NB4 (cell line): ENCODE results near the gene CMSS1.

Experiments used
- CTCF ChIP-seq: IDR thresholded peaks from one replicate; pipeline ENCODE4 v1.5.1; 2012; ENCODE audit warnings: low read depth, low read length
- MYC ChIP-seq: IDR thresholded peaks from 2 replicates; pipeline ENCODE4 v1.6.1; 2011; ENCODE audit warnings: low read depth, low read length
- POLR2A ChIP-seq: IDR thresholded peaks from 2 replicates; pipeline ENCODE4 v1.6.1; 2011; ENCODE audit warnings: mild to moderate bottlenecking; ENCODE audit not compliant: insufficient read length; ENCODE audit errors: extremely low read depth

- TF ChIP-seq CTCF, result no peak
- no peak for TF ChIP-seq POLR2A
- no peak for TF ChIP-seq MYC
These were observed 367.4 kb downstream of the CMSS1 start for GRCh38 chr3:100184948-100185570.
